ENCODE results near the gene GPN2.
"Not testable (repeated sequence)": the region's sequence is repeated elsewhere in the genome, so short reads cannot be mapped to it uniquely, and the experiment has no call there.

The GPN2 gene

DNA sequence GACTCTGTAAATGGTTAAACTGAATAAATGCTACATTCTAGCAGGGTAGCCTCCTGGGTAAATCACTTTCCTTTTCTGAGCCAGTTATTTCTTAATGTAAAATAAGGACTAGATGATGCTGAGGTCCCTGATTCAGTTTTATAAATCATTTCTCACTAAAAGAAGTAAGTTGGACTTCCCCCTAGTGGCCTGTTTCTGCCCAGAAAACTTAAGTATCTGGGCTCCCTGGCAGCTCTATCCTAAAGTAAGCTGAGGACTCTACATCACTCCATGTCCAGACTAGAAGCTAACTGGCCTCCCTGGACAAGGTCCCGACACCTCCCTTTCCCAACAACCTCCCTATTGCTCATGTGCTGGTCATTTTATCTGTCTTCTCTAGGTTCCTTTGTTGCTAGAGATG is 3.0 kb downstream of the GPN2 start:
- H3K4me3 ChIP-seq (ENCODE audit: low read depth, low read length): no peak overlapping the region
- TF ChIP-seq, protein P1, sequence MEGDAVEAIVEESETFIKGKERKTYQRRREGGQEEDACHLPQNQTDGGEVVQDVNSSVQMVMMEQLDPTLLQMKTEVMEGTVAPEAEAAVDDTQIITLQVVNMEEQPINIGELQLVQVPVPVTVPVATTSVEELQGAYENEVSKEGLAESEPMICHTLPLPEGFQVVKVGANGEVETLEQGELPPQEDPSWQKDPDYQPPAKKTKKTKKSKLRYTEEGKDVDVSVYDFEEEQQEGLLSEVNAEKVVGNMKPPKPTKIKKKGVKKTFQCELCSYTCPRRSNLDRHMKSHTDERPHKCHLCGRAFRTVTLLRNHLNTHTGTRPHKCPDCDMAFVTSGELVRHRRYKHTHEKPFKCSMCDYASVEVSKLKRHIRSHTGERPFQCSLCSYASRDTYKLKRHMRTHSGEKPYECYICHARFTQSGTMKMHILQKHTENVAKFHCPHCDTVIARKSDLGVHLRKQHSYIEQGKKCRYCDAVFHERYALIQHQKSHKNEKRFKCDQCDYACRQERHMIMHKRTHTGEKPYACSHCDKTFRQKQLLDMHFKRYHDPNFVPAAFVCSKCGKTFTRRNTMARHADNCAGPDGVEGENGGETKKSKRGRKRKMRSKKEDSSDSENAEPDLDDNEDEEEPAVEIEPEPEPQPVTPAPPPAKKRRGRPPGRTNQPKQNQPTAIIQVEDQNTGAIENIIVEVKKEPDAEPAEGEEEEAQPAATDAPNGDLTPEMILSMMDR (IDR thresholded peaks at IDR 0.05; ENCODE audit: borderline replicate concordance, insufficient read depth, low read depth, low read length): peak; percentile 25; the same call in 1 of the 2 replicates

DNA sequence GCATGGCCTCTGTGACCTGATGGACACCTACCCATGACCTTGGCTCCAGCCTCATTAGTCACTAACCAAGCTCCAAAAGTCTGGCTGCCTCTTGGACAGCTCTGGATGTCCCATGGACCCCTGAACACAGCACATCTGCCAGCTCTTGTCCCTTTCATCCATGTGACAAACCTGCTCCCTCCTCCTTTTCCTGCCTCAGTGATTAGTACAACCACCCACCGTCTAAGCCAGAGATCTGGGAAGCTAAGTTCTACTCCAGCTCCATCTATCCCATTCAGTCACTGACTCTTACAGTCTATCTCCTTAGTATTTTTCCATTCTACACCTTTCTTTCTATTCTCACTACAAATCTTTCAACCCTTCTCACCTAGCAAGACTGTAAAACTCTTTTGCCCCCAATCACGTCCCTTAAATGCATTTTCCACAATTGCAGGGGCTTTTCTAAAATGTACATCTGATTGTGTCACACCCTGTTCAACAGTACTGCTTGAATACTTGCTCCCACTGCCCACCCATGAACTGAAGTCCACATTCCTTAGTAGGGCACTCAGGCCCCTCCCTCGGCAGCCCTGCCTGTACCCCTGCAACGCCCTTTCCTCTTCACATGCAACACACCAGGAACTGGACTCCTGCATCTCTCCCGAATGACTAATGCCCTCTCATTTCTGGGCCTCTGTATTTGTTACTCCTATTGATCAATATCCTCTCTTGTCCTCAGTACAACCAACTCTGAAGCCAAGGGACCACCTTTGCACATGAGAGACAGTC is 7.2 kb downstream of the GPN2 start:
- no peak overlapping the region for H3K4me3 ChIP-seq (ENCODE audit: low read depth, low read length)
- TF ChIP-seq, protein P1 (IDR thresholded peaks at IDR 0.05; ENCODE audit: borderline replicate concordance, insufficient read depth, low read depth, low read length): no peak

DNA sequence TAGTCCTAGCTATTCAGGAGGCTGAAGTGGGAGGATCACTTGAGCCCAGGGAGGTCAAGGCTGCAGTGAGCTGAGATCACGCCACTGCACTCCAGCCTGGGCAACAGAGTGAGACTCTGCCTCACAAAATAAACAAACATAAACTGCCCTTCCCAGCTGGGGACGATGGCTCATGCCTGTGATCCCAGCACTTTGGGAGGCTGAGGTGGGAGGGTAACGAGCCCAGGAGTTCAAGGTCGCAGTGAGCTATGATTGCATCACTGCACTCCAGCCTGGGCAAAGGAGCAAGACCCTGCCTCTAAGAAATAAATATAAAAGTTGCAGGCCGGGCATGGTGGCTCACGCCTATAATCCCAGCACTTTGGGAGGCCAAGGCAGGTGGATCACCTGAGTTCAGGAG is 8.5 kb downstream of the GPN2 start:
- not testable (repeated sequence) for H3K4me3 ChIP-seq (ENCODE audit: low read depth, low read length)

DNA sequence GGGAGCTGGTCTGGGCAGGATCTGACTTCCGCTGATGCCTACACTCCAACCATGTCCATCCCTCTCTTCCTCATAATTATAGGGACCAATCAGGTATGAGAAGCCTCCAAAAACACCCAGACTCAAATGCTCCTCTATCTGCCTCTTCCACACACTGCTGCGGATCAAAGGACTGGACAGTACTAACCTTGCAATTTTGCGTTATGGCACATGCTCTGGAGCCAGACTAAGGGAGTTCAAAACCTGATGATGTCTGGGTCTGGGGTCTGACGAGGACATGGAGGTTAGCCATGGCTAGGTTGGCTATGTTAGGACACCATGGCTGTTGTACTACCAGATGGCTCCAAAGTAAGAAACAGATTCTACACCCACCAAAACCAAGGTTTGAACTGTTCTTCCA is 10.3 kb downstream of the GPN2 start:
- H3K4me3 ChIP-seq (ENCODE audit: low read depth, low read length): no peak overlapping the region
- TF ChIP-seq, protein P1 (IDR thresholded peaks at IDR 0.05; ENCODE audit: borderline replicate concordance, insufficient read depth, low read depth, low read length): no peak

DNA sequence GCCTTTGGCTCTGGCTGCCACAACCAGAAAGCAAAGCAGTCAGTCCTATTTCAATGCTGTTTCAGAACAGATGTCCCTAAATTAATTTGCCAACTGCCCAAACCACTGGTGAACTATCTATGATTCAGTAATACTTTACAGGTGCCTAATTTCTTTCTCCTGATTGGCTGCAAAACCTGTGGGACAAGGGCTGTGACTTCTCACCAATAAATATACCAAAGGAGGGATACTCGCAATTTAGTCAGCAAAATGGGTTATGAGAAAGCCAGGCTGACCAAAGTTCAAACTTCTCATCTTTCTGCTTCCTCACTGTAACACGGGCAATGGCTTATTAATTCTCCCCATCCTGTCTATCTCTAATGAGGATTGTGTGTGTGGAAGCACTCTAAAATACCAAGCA is 12.8 kb downstream of the GPN2 start:
- TF ChIP-seq, protein P1 (IDR thresholded peaks at IDR 0.05; ENCODE audit: borderline replicate concordance, insufficient read depth, low read depth, low read length): no peak
- no peak overlapping the region for H3K4me3 ChIP-seq (ENCODE audit: low read depth, low read length)

DNA sequence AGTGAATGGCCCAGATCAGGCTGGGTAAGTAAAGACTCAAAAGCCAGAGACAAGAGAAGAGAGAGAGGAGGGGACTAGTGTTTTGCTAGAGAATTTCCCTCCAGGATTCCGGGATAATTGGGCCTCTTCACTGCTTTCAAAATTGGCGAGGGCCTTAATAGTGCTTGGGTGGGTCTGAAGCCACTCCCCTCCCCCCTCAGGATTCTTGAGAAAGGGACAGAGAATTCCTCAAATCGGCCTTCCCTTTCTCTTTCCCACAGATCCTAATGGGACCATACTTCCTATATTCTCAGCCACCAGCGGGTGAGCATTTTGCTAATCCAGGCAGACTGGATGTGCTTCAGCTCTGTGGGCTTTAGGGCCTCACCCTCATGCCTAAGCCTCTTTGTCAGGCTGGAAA is 15.2 kb downstream of the GPN2 start:
- TF ChIP-seq, protein P1 (IDR thresholded peaks at IDR 0.05; ENCODE audit: borderline replicate concordance, insufficient read depth, low read depth, low read length): no peak
- H3K4me3 ChIP-seq (ENCODE audit: low read depth, low read length): no peak overlapping the region

DNA sequence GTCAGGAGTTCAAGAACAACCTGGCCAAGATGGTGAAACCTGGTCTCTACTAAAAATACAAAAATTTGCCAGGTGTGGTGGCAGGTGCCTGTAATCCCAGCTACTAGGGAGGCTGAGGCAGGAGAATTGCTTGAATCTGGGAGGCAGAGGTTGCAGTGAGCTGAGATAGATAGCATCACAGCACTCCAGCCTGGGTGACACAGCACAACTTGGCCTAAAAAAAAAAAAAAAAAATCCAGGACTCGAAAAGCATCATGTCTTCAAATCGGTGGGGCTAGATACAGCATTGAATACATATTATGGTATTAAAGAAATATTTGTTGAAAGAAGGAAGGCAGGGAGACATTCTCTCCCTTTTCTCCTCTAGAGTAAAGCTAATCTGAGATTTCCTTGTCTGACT is 17.0 kb downstream of the GPN2 start:
- not testable (repeated sequence) for H3K4me3 ChIP-seq (ENCODE audit: low read depth, low read length)

DNA sequence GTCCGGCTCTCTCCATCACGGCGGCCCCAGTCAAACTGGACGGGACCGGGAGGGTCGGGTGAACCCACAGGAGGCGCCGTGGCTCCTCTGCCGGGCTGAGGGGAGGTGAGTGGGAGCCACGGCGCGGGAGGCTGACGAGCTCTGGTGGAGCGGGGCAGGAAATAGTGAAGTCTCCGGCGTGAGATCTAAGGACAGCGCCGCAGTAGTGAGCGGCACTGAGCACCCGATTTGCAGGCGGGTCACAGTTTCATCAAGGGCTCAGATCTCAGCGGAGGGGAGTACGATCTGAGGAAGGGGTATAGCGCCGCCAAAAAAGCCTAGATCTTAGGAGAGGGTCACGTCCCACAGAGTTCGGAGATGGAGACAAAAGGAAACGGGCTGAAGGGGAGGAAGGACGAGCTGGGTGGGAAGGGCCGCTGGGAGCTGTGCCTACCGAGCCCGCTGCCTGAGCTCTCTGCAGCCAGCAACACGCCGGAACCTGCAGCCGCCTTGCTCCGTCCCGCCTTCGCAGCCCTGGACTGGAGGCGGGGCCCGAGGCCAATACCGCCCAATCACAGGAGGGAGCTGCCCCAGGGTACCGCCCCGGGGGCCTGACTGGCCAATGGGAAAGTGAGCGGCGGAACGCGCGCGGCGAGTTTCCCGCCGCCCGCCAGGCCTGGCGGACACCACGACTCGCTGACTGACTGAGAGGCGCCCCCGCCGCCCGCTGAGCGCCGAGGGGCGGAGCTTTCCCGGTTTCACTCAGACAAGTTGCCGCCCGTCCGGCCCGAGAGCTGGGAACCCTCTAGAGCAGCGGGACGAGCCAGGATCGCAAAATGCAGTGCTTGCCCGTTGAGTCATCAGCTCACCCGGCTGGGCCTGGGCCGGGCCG is 25.2 kb downstream of the GPN2 start:
- peak overlapping the region; percentile 80 for H3K4me3 ChIP-seq (ENCODE audit: low read depth, low read length)
- TF ChIP-seq, protein P1 (IDR thresholded peaks at IDR 0.05; ENCODE audit: borderline replicate concordance, insufficient read depth, low read depth, low read length): 0 out of 2 replicates have a peak, but pooled peaks have one; percentile 4

Data from GM12875 (cell line).